T-cell (primary cell): Measurements from ENCODE around the gene IRF2. TPM values are rescaled to one million over a fixed set of nuclear protein-coding genes. Genes with fewer than 3 reads are reported as not detected.

Experiments used
- ATAC-seq, 4 experiments: fragments of 200-7000 bp in 3 of 4; fragments of 150-1000 bp in 1 of 4; cut with Tn5 transposase; replicated peaks in 1 of 4; 1 replicate in 3 of 4; 2 replicates in 1 of 4; pipeline ENCODE4 v1.10.0; 2021; ENCODE audit warnings: moderate library complexity in 3 of 4, mild to moderate bottlenecking in 2 of 4, moderate number of reproducible peaks in 1 of 4
- CTCF ChIA-PET, 2 donors: fragments of 300-600 bp; sonication (Branson Sonifier 250); formaldehyde crosslinking; loops; one replicate each; lab custom pipeline; 2022; ENCODE audit warnings: antibody characterized with exemption in 2 of 2; lab: Charles Lee
- POLR2A ChIA-PET, 2 donors: fragments of 300-600 bp; sonication (Branson Sonifier 250); formaldehyde crosslinking; loops; one replicate each; lab custom pipeline; 2022; ENCODE audit warnings: antibody characterized with exemption in 2 of 2; lab: Charles Lee
- DNase-seq, 35 experiments: peaks; one replicate each; pipeline versions ENCODE4 v3.0.0 to v3.0.0-alpha.2; 2013 to 2023
- H3K27ac ChIP-seq: one replicate; pipeline ENCODE4 v1.5.1; 2013; ENCODE audit warnings: low read length
- H3K27me3 ChIP-seq, 2 experiments: replicated peaks in 1 of 2; 1 replicate in 1 of 2; 2 replicates in 1 of 2; pipeline versions ENCODE4 v1.6.1 to v1.7.0; 2013; ENCODE audit warnings: low read length in 1 of 2, mixed read lengths in 1 of 2; ENCODE audit not compliant: control insufficient read depth in 2 of 2, insufficient read depth in 2 of 2; ENCODE audit errors: extremely low read depth in 1 of 2
- H3K36me3 ChIP-seq, 2 donors: 1 replicate in 1 of 2; 2 replicates in 1 of 2; pipeline versions ENCODE4 v1.6.1 to v1.7.0; 2013; ENCODE audit warnings: low read length in 1 of 2; ENCODE audit not compliant: control insufficient read depth in 2 of 2, insufficient read depth in 1 of 2; ENCODE audit errors: extremely low read depth in 1 of 2
- H3K4me1 ChIP-seq, 2 experiments: 1 replicate in 1 of 2; 2 replicates in 1 of 2; pipeline versions ENCODE4 v1.6.1 to v1.7.0; 2013; ENCODE audit warnings: low read length in 2 of 2, mixed read lengths in 1 of 2; ENCODE audit not compliant: insufficient read depth in 2 of 2, control insufficient read depth in 1 of 2; ENCODE audit errors: extremely low read depth in 1 of 2
- H3K4me3 ChIP-seq, 2 donors: 1 replicate in 1 of 2; 2 replicates in 1 of 2; pipeline versions ENCODE4 v1.5.1 to v1.7.0; 2013; ENCODE audit warnings: mild to moderate bottlenecking in 2 of 2, low read length in 1 of 2, moderate library complexity in 1 of 2; ENCODE audit not compliant: control insufficient read depth in 1 of 2; ENCODE audit errors: extremely low read depth in 1 of 2
- H3K9me3 ChIP-seq: 2 replicates; pipeline ENCODE4 v1.7.0; 2013
- H3K27ac Mint-ChIP-seq, 2 donors: one replicate each; pipeline ENCODE4 v1.8.0; 2020 to 2021; ENCODE audit warnings: mild to moderate bottlenecking in 2 of 2, mixed read lengths in 2 of 2
- H3K27me3 Mint-ChIP-seq, 2 donors: one replicate each; pipeline ENCODE4 v1.8.0; 2021 to 2022; ENCODE audit warnings: mixed read lengths in 2 of 2
- H3K36me3 Mint-ChIP-seq: one replicate; pipeline ENCODE4 v1.8.0; 2021; ENCODE audit warnings: mixed read lengths
- H3K4me1 Mint-ChIP-seq, 3 donors: one replicate each; pipeline ENCODE4 v1.8.0; 2020 to 2022; ENCODE audit warnings: mixed read lengths in 3 of 3, mild to moderate bottlenecking in 1 of 3
- H3K4me3 Mint-ChIP-seq, 3 donors: one replicate each; pipeline ENCODE4 v1.8.0; 2020 to 2022; ENCODE audit warnings: mild to moderate bottlenecking in 3 of 3, mixed read lengths in 3 of 3, moderate library complexity in 3 of 3
- H3K9me3 Mint-ChIP-seq, 3 donors: one replicate each; pipeline ENCODE4 v1.8.0; 2020 to 2022; ENCODE audit warnings: mixed read lengths in 3 of 3
- WGBS: methylation state at CpG from one replicate; pipeline ENCODE4 v1.1.5; 2013; ENCODE audit warnings: missing lambda C conversion rate; ENCODE audit not compliant: insufficient coverage; 5-methylcytosine and 5-hydroxymethylcytosine counted together
- total RNA-seq, 35 experiments: library from RNA in 6 of 35; stranded (reverse) in 6 of 35; fragments of 120-200 nt in 1 of 35; gene quantifications; one replicate each; pipeline versions ENCODE4 v1.2.1 to v1.2.4 and lab custom pipeline; 2013 to 2026

The IRF2 gene
- total RNA-seq, 5 donors from 2014 or later (not counting 1 experiment from before 2014, with no cell fraction given): 45.5 to 73.4 (median 59.1) TPM

GRCh38 chr4:184440595-184441358, 33.6 kb downstream of the IRF2 start:
- POLR2A ChIA-PET: interaction anchor here (0.6 to 0.9 kb wide), 2 partner anchors 104 to 689 kb away, joined by 3 to 4 read pairs; no protein-coding TSS in a partner anchor
- Histone ChIP-seq H3K27ac (no peak overlapping the region), H3K4me1 (peaks cover 2 to 52% of the 10 kb centered on the region in 2 experiments), H3K36me3 (peaks cover 0 to 13% of the 10 kb centered on the region in 2 donors), H3K27me3 (no peaks in the 10 kb centered on the region), H3K9me3 (no peaks in the 10 kb centered on the region), H3K4me3 (no peak overlapping the region)
- Mint-ChIP-seq H3K27ac (peak overlapping the region in 1 of 2 donors; percentile 35), H3K4me1 (peaks cover 88 to 93% (median 88%) of the 10 kb centered on the region in 3 donors), H3K27me3 (no peaks in the 10 kb centered on the region), H3K9me3 (no peaks in the 10 kb centered on the region), H3K36me3 (peaks cover 14% of the 10 kb centered on the region), H3K4me3 (no peak overlapping the region)
- DNase-seq (no peak), ATAC-seq (no peak)
- CTCF ChIA-PET: interaction anchor here in 1 of 2 donors (1.2 kb wide), 1 partner anchor 13 kb away, joined by 3 read pairs; no protein-coding TSS in a partner anchor
- 96% methylated on average over 6 of the region's 8 CpGs for WGBS

GRCh38 chr4:184439856-184440594, 34.3 kb downstream of the IRF2 start:
- WGBS: 94% methylated on average over 8 of the region's 20 CpGs
- Mint-ChIP-seq H3K4me1 (peaks cover 87 to 93% (median 87%) of the 10 kb centered on the region in 3 donors), H3K36me3 (peaks cover 12% of the 10 kb centered on the region), H3K27ac (peak overlapping the region in 1 of 2 donors; percentile 47), H3K4me3 (no peak overlapping the region), H3K9me3 (no peaks in the 10 kb centered on the region), H3K27me3 (no peaks in the 10 kb centered on the region)
- no peaks in the 10 kb centered on the region for H3K9me3 ChIP-seq
- H3K27ac ChIP-seq: no peak overlapping the region
- CTCF ChIA-PET: no interaction called here
- DNase-seq: no peak
- no peak overlapping the region for H3K4me3 ChIP-seq
- ATAC-seq: no peak
- peaks cover 0 to 48% of the 10 kb centered on the region in 2 experiments for H3K4me1 ChIP-seq
- POLR2A ChIA-PET: interaction anchor here (0.6 to 0.9 kb wide), 2 partner anchors 104 to 689 kb away, joined by 3 to 4 read pairs; no protein-coding TSS in a partner anchor
- H3K27me3 ChIP-seq: no peaks in the 10 kb centered on the region
- H3K36me3 ChIP-seq: peaks cover 0 to 10% of the 10 kb centered on the region in 2 donors

- no peak overlapping the region for H3K4me3 ChIP-seq
- no peaks in the 10 kb centered on the region for H3K27me3 Mint-ChIP-seq
- H3K4me1 ChIP-seq: peaks cover 0 to 45% of the 10 kb centered on the region in 2 experiments
- H3K9me3 Mint-ChIP-seq: no peaks in the 10 kb centered on the region
- H3K27ac Mint-ChIP-seq: no peak overlapping the region
- peaks cover 0 to 10% of the 10 kb centered on the region in 2 donors for H3K36me3 ChIP-seq
- H3K27ac ChIP-seq: no peak overlapping the region
- H3K4me1 Mint-ChIP-seq: peaks cover 82 to 88% (median 86%) of the 10 kb centered on the region in 3 donors
- DNase-seq: no peak
- no peak overlapping the region for H3K4me3 Mint-ChIP-seq
- H3K36me3 Mint-ChIP-seq: peaks cover 10% of the 10 kb centered on the region
- POLR2A ChIA-PET: no interaction called here
- no peak for ATAC-seq
- 80% methylated on average over 1 of the region's 4 CpGs for WGBS
- H3K27me3 ChIP-seq: no peaks in the 10 kb centered on the region
- CTCF ChIA-PET: no interaction called here
- no peaks in the 10 kb centered on the region for H3K9me3 ChIP-seq
Observed at GRCh38 chr4:184439386-184439785, 35.0 kb downstream of the IRF2 start.

- peaks cover 0 to 20% of the 10 kb centered on the region in 2 donors for H3K36me3 ChIP-seq
- no peaks in the 10 kb centered on the region for H3K9me3 ChIP-seq
- Mint-ChIP-seq H3K9me3 (no peaks in the 10 kb centered on the region), H3K4me1 (peaks cover 79 to 87% (median 85%) of the 10 kb centered on the region in 3 donors), H3K27me3 (no peaks in the 10 kb centered on the region), H3K36me3 (peaks cover 7% of the 10 kb centered on the region), H3K27ac (peak overlapping the region in 1 of 2 donors; percentile 23), H3K4me3 (peak overlapping the region in 1 of 3 donors; percentile 35)
- no peak overlapping the region for H3K27ac ChIP-seq
- H3K4me1 ChIP-seq: peaks cover 0 to 41% of the 10 kb centered on the region in 2 experiments
- no peak overlapping the region for H3K4me3 ChIP-seq
- no peak for DNase-seq
- no peaks in the 10 kb centered on the region for H3K27me3 ChIP-seq
- ChIA-PET CTCF (interaction anchor here (0.7 to 1.0 kb wide), 4 partner anchors 15 to 320 kb away, joined by 3 to 6 read pairs (median 4); no protein-coding TSS in a partner anchor), POLR2A (interaction anchor here in 1 of 2 donors (0.7 kb wide), 1 partner anchor 1073 kb away, joined by 5 read pairs; no protein-coding TSS in a partner anchor)
- ATAC-seq: no peak
- WGBS: 90% methylated on average over 2 of the region's 9 CpGs
Observed at GRCh38 chr4:184438375-184438774, 36.0 kb downstream of the IRF2 start.

- peaks cover 0 to 41% of the 10 kb centered on the region in 2 experiments for H3K4me1 ChIP-seq
- ChIA-PET CTCF (interaction anchor here (0.6 to 1.0 kb wide), 5 partner anchors 16 to 320 kb away, joined by 3 to 6 read pairs (median 3); no protein-coding TSS in a partner anchor), POLR2A (interaction anchor here (0.5 to 0.7 kb wide), 4 partner anchors 25 to 1073 kb away, joined by 3 to 5 read pairs (median 4); no protein-coding TSS in a partner anchor)
- peaks cover 0 to 23% of the 10 kb centered on the region in 2 donors for H3K36me3 ChIP-seq
- H3K27me3 ChIP-seq: no peaks in the 10 kb centered on the region
- Mint-ChIP-seq H3K4me3 (peak overlapping the region in 1 of 3 donors; percentile 35), H3K27me3 (no peaks in the 10 kb centered on the region), H3K4me1 (peaks cover 79 to 88% (median 85%) of the 10 kb centered on the region in 3 donors), H3K9me3 (no peaks in the 10 kb centered on the region), H3K27ac (peak overlapping the region in 1 of 2 donors; percentile 2), H3K36me3 (peaks cover 5% of the 10 kb centered on the region)
- DNase-seq: peak in 1 of 35 experiments; percentile 14
- H3K9me3 ChIP-seq: no peaks in the 10 kb centered on the region
- H3K27ac ChIP-seq: no peak overlapping the region
- WGBS: 81% methylated on average over 3 of the region's 11 CpGs
- peak in 1 of 4 experiments; percentile 63 for ATAC-seq
- H3K4me3 ChIP-seq: no peak overlapping the region
Observed at GRCh38 chr4:184437565-184438265, 36.6 kb downstream of the IRF2 start.
